Measurements from ENCODE around the gene USP16.

- TF ChIP-seq POLR2A (IDR thresholded peaks at IDR 0.05; ENCODE audit: low read length) = no peak
- no peak for TF ChIP-seq GATA1 (IDR thresholded peaks at IDR 0.05; ENCODE audit: low read depth, low read length)
Observed at GRCh38 chr21:29092102-29092959, 67.9 kb downstream of the USP16 start.

Data from erythroblast (primary cell).